ENCODE data around the gene TDRD12.
"Not testable (repeated sequence)": the region's sequence is repeated elsewhere in the genome, so short reads cannot be mapped to it uniquely, and the experiment has no call there.

DNA sequence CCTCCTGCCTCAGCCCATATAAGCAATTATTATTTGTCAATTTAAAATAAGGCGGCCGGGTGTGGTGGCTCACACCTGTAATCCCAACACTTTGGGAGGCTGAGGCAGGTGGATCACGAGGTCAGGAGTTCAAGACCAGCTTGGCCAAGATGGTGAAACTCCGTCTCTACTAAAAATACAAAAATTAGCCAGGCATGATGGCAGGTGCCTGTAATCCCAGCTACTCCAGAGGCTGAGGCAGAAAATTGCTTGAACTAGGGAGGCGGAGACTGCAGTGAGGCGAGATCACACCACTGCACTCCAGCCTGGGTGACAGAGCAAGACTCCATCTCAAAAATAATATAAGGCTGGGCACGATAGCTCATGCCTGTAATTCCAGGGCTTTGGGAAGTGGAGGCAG is 137.3 kb downstream of the TDRD12 start:
- TF ChIP-seq POLR2A, POLR2AphosphoS5 (IDR thresholded peaks at IDR 0.05): not testable (repeated sequence)
- TF ChIP-seq, protein P1, sequence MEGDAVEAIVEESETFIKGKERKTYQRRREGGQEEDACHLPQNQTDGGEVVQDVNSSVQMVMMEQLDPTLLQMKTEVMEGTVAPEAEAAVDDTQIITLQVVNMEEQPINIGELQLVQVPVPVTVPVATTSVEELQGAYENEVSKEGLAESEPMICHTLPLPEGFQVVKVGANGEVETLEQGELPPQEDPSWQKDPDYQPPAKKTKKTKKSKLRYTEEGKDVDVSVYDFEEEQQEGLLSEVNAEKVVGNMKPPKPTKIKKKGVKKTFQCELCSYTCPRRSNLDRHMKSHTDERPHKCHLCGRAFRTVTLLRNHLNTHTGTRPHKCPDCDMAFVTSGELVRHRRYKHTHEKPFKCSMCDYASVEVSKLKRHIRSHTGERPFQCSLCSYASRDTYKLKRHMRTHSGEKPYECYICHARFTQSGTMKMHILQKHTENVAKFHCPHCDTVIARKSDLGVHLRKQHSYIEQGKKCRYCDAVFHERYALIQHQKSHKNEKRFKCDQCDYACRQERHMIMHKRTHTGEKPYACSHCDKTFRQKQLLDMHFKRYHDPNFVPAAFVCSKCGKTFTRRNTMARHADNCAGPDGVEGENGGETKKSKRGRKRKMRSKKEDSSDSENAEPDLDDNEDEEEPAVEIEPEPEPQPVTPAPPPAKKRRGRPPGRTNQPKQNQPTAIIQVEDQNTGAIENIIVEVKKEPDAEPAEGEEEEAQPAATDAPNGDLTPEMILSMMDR (IDR thresholded peaks at IDR 0.05): not testable (repeated sequence)
